ENCODE data around the gene ATP1A1. TPM values are rescaled to one million over a fixed set of nuclear protein-coding genes. Genes with fewer than 3 reads are reported as not detected.
A peak's percentile ranks its signal among the peaks of the same experiment; 100 is the strongest.

Gene ATP1A1
- total and polyA plus RNA-seq, 9 of the 15 experiments (the other 6 are each of a cell fraction or from before 2014, with no cell fraction given), result 99.3 to 513 (median 234) TPM

- TF ChIP-seq TRIM25 (IDR thresholded peaks at IDR 0.05; ENCODE audit: borderline replicate concordance), result no peak
- TF ChIP-seq RAD51 (IDR thresholded peaks at IDR 0.05; ENCODE audit: borderline replicate concordance, low read depth), result no peak
- TF ChIP-seq, protein P1, sequence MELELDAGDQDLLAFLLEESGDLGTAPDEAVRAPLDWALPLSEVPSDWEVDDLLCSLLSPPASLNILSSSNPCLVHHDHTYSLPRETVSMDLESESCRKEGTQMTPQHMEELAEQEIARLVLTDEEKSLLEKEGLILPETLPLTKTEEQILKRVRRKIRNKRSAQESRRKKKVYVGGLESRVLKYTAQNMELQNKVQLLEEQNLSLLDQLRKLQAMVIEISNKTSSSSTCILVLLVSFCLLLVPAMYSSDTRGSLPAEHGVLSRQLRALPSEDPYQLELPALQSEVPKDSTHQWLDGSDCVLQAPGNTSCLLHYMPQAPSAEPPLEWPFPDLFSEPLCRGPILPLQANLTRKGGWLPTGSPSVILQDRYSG (tag; conservative IDR thresholded peaks at IDR 0.05; ENCODE audit: low read depth), result no peak
- TF ChIP-seq SNIP1 (IDR thresholded peaks at IDR 0.05; ENCODE audit: low read depth), result no peak
- no peak for TF ChIP-seq FOXA3 (CRISPR knock-in tag; conservative IDR thresholded peaks at IDR 0.05 in 1 of 2, IDR thresholded peaks at IDR 0.05 in 1 of 2)
- TF ChIP-seq CHD4 (IDR thresholded peaks at IDR 0.05; ENCODE audit: insufficient read depth, insufficient replicate concordance, low read depth, low read length, poor library complexity, severe bottlenecking), result no peak
- TF ChIP-seq, protein P2, sequence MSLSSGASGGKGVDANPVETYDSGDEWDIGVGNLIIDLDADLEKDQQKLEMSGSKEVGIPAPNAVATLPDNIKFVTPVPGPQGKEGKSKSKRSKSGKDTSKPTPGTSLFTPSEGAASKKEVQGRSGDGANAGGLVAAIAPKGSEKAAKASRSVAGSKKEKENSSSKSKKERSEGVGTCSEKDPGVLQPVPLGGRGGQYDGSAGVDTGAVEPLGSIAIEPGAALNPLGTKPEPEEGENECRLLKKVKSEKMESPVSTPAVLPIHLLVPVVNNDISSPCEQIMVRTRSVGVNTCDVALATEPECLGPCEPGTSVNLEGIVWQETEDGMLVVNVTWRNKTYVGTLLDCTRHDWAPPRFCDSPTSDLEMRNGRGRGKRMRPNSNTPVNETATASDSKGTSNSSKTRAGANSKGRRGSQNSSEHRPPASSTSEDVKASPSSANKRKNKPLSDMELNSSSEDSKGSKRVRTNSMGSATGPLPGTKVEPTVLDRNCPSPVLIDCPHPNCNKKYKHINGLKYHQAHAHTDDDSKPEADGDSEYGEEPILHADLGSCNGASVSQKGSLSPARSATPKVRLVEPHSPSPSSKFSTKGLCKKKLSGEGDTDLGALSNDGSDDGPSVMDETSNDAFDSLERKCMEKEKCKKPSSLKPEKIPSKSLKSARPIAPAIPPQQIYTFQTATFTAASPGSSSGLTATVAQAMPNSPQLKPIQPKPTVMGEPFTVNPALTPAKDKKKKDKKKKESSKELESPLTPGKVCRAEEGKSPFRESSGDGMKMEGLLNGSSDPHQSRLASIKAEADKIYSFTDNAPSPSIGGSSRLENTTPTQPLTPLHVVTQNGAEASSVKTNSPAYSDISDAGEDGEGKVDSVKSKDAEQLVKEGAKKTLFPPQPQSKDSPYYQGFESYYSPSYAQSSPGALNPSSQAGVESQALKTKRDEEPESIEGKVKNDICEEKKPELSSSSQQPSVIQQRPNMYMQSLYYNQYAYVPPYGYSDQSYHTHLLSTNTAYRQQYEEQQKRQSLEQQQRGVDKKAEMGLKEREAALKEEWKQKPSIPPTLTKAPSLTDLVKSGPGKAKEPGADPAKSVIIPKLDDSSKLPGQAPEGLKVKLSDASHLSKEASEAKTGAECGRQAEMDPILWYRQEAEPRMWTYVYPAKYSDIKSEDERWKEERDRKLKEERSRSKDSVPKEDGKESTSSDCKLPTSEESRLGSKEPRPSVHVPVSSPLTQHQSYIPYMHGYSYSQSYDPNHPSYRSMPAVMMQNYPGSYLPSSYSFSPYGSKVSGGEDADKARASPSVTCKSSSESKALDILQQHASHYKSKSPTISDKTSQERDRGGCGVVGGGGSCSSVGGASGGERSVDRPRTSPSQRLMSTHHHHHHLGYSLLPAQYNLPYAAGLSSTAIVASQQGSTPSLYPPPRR (CRISPR knock-in tag; IDR thresholded peaks at IDR 0.05; ENCODE audit: borderline replicate concordance), result no peak
- TF ChIP-seq ZNF778 (CRISPR knock-in tag; IDR thresholded peaks at IDR 0.05), result no peak
- TF ChIP-seq ETS2 (tag; IDR thresholded peaks at IDR 0.05; ENCODE audit: borderline replicate concordance, poor library complexity, severe bottlenecking), result no peak
- 0 out of 2 replicates have a peak, but pooled peaks have one; percentile 16 for TF ChIP-seq PHF21A (IDR thresholded peaks at IDR 0.05; ENCODE audit: borderline replicate concordance, low read depth)
- no peak for TF ChIP-seq RBM15 (IDR thresholded peaks at IDR 0.05; ENCODE audit: insufficient read depth, low read length)
- TF ChIP-seq CSDE1 (IDR thresholded peaks at IDR 0.05), result no peak
- TF ChIP-seq KLF6 (CRISPR knock-in tag; IDR thresholded peaks at IDR 0.05; ENCODE audit: borderline replicate concordance), result no peak
- TF ChIP-seq ZNF584 (CRISPR knock-in tag; IDR thresholded peaks at IDR 0.05; ENCODE audit: low read depth), result no peak
- TF ChIP-seq GABPB2 (CRISPR knock-in tag; conservative IDR thresholded peaks at IDR 0.05), result no peak
- no peak for TF ChIP-seq TSC22D4 (tag; IDR thresholded peaks at IDR 0.05)
- peak; percentile 53 for TF ChIP-seq RBBP5 (IDR thresholded peaks at IDR 0.05; ENCODE audit: borderline replicate concordance, insufficient read depth, low read length, poor library complexity, severe bottlenecking)
Measured at GRCh38 chr1:116409751-116410191, 36.7 kb downstream of the ATP1A1 start (continued).
